IMR-90 (cell line): ENCODE results near the gene INSYN1. TPM values are rescaled to one million over a fixed set of nuclear protein-coding genes. Genes with fewer than 3 reads are reported as not detected.

Experiments
- ATAC-seq: fragments of 200-7000 bp; cut with Tn5 transposase; 2 replicates; pipeline ENCODE4 v1.9.1; 2020; ENCODE audit warnings: low read depth, mild to moderate bottlenecking, moderate library complexity
- BruUV-seq: library from RNA; stranded (reverse); fragments of 400-500 nt; replicated peaks from 2 replicates; lab custom pipeline; 2021; lab: Mats Ljungman, UMichigan
- CTCF ChIA-PET: fragments of 300-600 bp; formaldehyde crosslinking; extraction: SDS; loops from one replicate; lab custom pipeline; 2021; ENCODE audit warnings: antibody characterized with exemption; lab: Yijun Ruan, JAX
- POLR2A ChIA-PET: fragments of 300-600 bp; sonication (Branson Sonifier 250); formaldehyde crosslinking; loops from one replicate; lab custom pipeline; 2022; ENCODE audit warnings: antibody characterized with exemption; ENCODE audit not compliant: unreplicated experiment; lab: Charles Lee
- DNase-seq: peaks from one replicate; pipeline ENCODE4 v3.0.0; 2013
- H2AFZ ChIP-seq: replicated peaks from 2 replicates; pipeline ENCODE3; 2013; ENCODE audit warnings: low read length, mild to moderate bottlenecking; ENCODE audit not compliant: poor library complexity
- H2AK5ac ChIP-seq: 2 replicates; pipeline ENCODE4 v1.6.1; 2013; ENCODE audit warnings: low read depth, low read length, inconsistent platforms
- H2AK9ac ChIP-seq: replicated peaks from 2 replicates; pipeline ENCODE3; 2013; ENCODE audit warnings: mild to moderate bottlenecking, low read depth, low read length, moderate library complexity; ENCODE audit not compliant: poor library complexity
- H2BK120ac ChIP-seq: 2 replicates; pipeline ENCODE4 v1.6.1; 2013; ENCODE audit warnings: low read depth, low read length, inconsistent platforms
- H2BK15ac ChIP-seq: 3 replicates; pipeline ENCODE4 v1.6.1; 2013; ENCODE audit warnings: low read depth, low read length, inconsistent platforms
- H2BK20ac ChIP-seq: 2 replicates; pipeline ENCODE4 v1.6.1; 2013; ENCODE audit warnings: low read depth, mild to moderate bottlenecking, inconsistent platforms, low read length, moderate library complexity
- H2BK5ac ChIP-seq: 2 replicates; pipeline ENCODE4 v1.6.1; 2013; ENCODE audit warnings: mild to moderate bottlenecking, low read depth, low read length, inconsistent platforms; ENCODE audit not compliant: poor library complexity, severe bottlenecking
- H3K14ac ChIP-seq: replicated peaks from 2 replicates; pipeline ENCODE4 v1.6.1; 2013; ENCODE audit warnings: low read depth, low read length, inconsistent platforms
- H3K18ac ChIP-seq: 2 replicates; pipeline ENCODE4 v1.6.1; 2013; ENCODE audit warnings: low read depth, low read length, control low read depth
- H3K23ac ChIP-seq: 2 replicates; pipeline ENCODE4 v1.6.1; 2013; ENCODE audit warnings: low read depth, low read length, inconsistent platforms
- H3K27ac ChIP-seq: 2 replicates; pipeline ENCODE4 v1.5.1; 2013; ENCODE audit warnings: mild to moderate bottlenecking, control low read depth, low read length; ENCODE audit not compliant: insufficient read depth
- H3K27me3 ChIP-seq: 2 replicates; pipeline ENCODE4 v1.6.1; 2013; ENCODE audit warnings: low read length; ENCODE audit not compliant: control insufficient read depth, insufficient read depth
- H3K36me3 ChIP-seq: 2 replicates; pipeline ENCODE4 v1.6.1; 2013; ENCODE audit warnings: low read length, mixed read lengths; ENCODE audit not compliant: control insufficient read depth, insufficient read depth
- H3K4ac ChIP-seq: 2 replicates; pipeline ENCODE4 v1.6.1; 2013; ENCODE audit warnings: low read depth, low read length, inconsistent platforms
- H3K4me1 ChIP-seq: 2 replicates; pipeline ENCODE4 v1.6.1; 2013; ENCODE audit warnings: low read length, mixed read lengths; ENCODE audit not compliant: control insufficient read depth, insufficient read depth
- H3K4me2 ChIP-seq: 2 replicates; pipeline ENCODE4 v1.6.1; 2013; ENCODE audit warnings: low read depth, mild to moderate bottlenecking, control low read depth, low read length, moderate library complexity
- H3K4me3 ChIP-seq: 2 replicates; pipeline ENCODE4 v1.5.1; 2013; ENCODE audit warnings: low read depth, mild to moderate bottlenecking, control low read depth, low read length, moderate library complexity; ENCODE audit not compliant: insufficient read depth
- H3K56ac ChIP-seq: 2 replicates; pipeline ENCODE4 v1.6.1; 2013; ENCODE audit warnings: low read length, inconsistent platforms; ENCODE audit not compliant: insufficient read depth; ENCODE audit errors: extremely low read depth
- H3K79me1 ChIP-seq, 2 experiments: 2 replicates each; pipeline ENCODE4 v1.6.1; 2013; ENCODE audit warnings: low read length in 2 of 2, inconsistent platforms in 1 of 2, low read depth in 1 of 2
- H3K9ac ChIP-seq: 2 replicates; pipeline ENCODE4 v1.6.1; 2013; ENCODE audit warnings: low read depth, low read length, control low read depth
- H3K9me1 ChIP-seq: 2 replicates; pipeline ENCODE4 v1.6.1; 2013; ENCODE audit warnings: low read length, inconsistent platforms; ENCODE audit not compliant: insufficient read depth
- H3K9me3 ChIP-seq: 2 replicates; pipeline ENCODE4 v1.6.1; 2013; ENCODE audit warnings: low read length; ENCODE audit not compliant: control insufficient read depth, insufficient read depth
- H4K20me1 ChIP-seq: 2 replicates; pipeline ENCODE4 v1.6.1; 2013; ENCODE audit warnings: low read length, inconsistent platforms; ENCODE audit not compliant: insufficient read depth
- H4K5ac ChIP-seq: 2 replicates; pipeline ENCODE4 v1.6.1; 2013; ENCODE audit warnings: mild to moderate bottlenecking, low read depth, low read length, control low read depth
- H4K8ac ChIP-seq, 2 experiments: 2 replicates each; pipeline ENCODE4 v1.6.1; 2013; ENCODE audit warnings: low read depth in 2 of 2, low read length in 2 of 2, control low read depth in 1 of 2, inconsistent platforms in 1 of 2
- H4K91ac ChIP-seq: 2 replicates; pipeline ENCODE4 v1.6.1; 2013; ENCODE audit warnings: low read depth, low read length, inconsistent platforms; ENCODE audit not compliant: insufficient read depth
- MAFK ChIP-seq: IDR thresholded peaks from 2 replicates; pipeline ENCODE4 v1.6.1; 2012; ENCODE audit warnings: low read depth, low read length, improper control_type of control experiment
- RAD21 ChIP-seq: IDR thresholded peaks from 2 replicates; pipeline ENCODE4 v1.6.1; 2012; ENCODE audit warnings: low read length, improper control_type of control experiment
- WGBS, 2 experiments: methylation state at CpG; one replicate each; pipeline versions ENCODE4 v1.1.5 to v1.1.7; 2013; ENCODE audit warnings: missing lambda C conversion rate in 2 of 2; ENCODE audit not compliant: insufficient read length in 1 of 2; ENCODE audit errors: extremely low coverage in 2 of 2; 5-methylcytosine and 5-hydroxymethylcytosine counted together
- dilution Hi-C: fragments of 300-500 bp; cut with HindIII; formaldehyde crosslinking; loops from one replicate; pipeline ENCODE4 v1.14.3; 2018; ENCODE audit warnings: low sequenced_read_pairs; ENCODE audit not compliant: unreplicated experiment
- in situ Hi-C: fragments of 300-500 bp; cut with MboI; formaldehyde crosslinking; loops from 3 replicates; pipeline ENCODE4 v1.14.3; 2019; ENCODE audit warnings: low sequenced_read_pairs, inconsistent platforms, mixed read lengths
- intact Hi-C: fragments of 100-400 bp; cut with micrococcal nuclease; formaldehyde crosslinking; loops from 2 replicates; pipeline ENCODE4 v1.10.0; 2022
- polyA plus RNA-seq, 3 experiments: library from polyadenylated mRNA; depleted of rRNA; stranded (reverse); fragments of >200 nt; gene quantifications; 2 replicates each; pipeline ENCODE4 v1.2.3, GENCODE V29; 2012; ENCODE audit warnings: low replicate concordance in 1 of 3
- total RNA-seq: library from RNA; depleted of rRNA; stranded (reverse); fragments of >200 nt; gene quantifications from 2 replicates; pipeline ENCODE4 v1.2.3, GENCODE V29; 2012

The INSYN1 gene
- total and polyA plus RNA-seq, 2 of the 4 experiments (the other 2 are of a cell fraction) = 0.18 to 0.34 TPM

GRCh38 chr15:73779974-73780373 is 26.8 kb upstream of the INSYN1 start:
- no peak overlapping the region for H4K8ac ChIP-seq
- H3K14ac ChIP-seq = no peak overlapping the region
- H4K20me1 ChIP-seq = no peaks in the 10 kb centered on the region; the same call in 1 of the 2 replicates
- 0 out of 2 replicates have a peak, but pooled peaks have one; percentile 5 for TF ChIP-seq MAFK
- TF ChIP-seq RAD21 = no peak
- no peak overlapping the region for H4K91ac ChIP-seq
- H3K18ac ChIP-seq = no peak overlapping the region
- H4K5ac ChIP-seq = no peak overlapping the region
- no peak overlapping the region for H2AK5ac ChIP-seq
- no peaks in the 10 kb centered on the region for H3K9me1 ChIP-seq
- dilution Hi-C loops (no loop called here), in situ Hi-C loops (no loop called here), intact Hi-C loops (no loop called here)
- ChIA-PET CTCF (no interaction called here), POLR2A (no interaction called here)
- H2BK5ac ChIP-seq = no peak overlapping the region
- BruUV-seq = no TSS peak
- H3K4ac ChIP-seq = no peak overlapping the region
- H3K4me1 ChIP-seq = peaks cover 2% of the 10 kb centered on the region
- no peak overlapping the region for H2BK20ac ChIP-seq
- H3K27ac ChIP-seq = no peak overlapping the region
- no peak overlapping the region for H2AK9ac ChIP-seq
- WGBS, 2 experiments = no CpG with 5 or more reads among the region's 3 CpGs
- H3K56ac ChIP-seq = no peak overlapping the region
- DNase-seq (no peak), ATAC-seq (no peak)
- H3K4me2 ChIP-seq = no peak overlapping the region
- no peaks in the 10 kb centered on the region for H3K9me3 ChIP-seq
- no peak overlapping the region for H3K4me3 ChIP-seq
- no peak overlapping the region for H3K23ac ChIP-seq
- H3K36me3 ChIP-seq = no peaks in the 10 kb centered on the region
- H3K9ac ChIP-seq = no peak overlapping the region
- H3K27me3 ChIP-seq = peaks cover 38% of the 10 kb centered on the region
- H2BK120ac ChIP-seq = no peak overlapping the region
- no peaks in the 10 kb centered on the region for H3K79me1 ChIP-seq
- no peak overlapping the region for H2AFZ ChIP-seq
- H2BK15ac ChIP-seq = no peak overlapping the region
